ENCODE results near the gene TSPY8.
"Not testable (repeated sequence)": the region's sequence is repeated elsewhere in the genome, so short reads cannot be mapped to it uniquely, and the experiment has no call there.

The TSPY8 gene

DNA sequence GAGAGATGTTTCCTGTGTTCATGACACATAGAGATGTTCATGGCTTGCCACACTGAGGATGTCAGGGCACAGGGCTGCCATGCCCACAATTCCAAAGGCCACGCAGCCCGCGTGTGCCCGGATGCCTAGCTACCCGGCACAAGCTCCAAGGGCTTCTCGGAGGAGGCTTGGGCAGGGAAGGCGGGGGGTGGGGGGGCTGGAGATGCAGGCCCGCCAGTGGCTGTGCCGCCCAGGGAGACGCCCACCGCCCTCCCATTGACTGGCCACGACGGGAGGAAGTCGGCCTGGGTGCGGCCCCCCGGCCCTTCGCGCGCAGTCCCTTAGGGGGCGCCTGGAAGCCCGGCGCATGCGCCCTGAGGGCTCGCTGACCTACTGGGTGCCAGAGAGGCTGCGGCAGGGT lies at the start of gene TSPY8:
TSS of gene TSPY8 (plus strand) at position 301 of the 400 bp plus-strand sequence. CDS start at position 347, 46 bp downstream.
- not testable (repeated sequence) for DNase-seq (ENCODE audit: low read depth)

DNA sequence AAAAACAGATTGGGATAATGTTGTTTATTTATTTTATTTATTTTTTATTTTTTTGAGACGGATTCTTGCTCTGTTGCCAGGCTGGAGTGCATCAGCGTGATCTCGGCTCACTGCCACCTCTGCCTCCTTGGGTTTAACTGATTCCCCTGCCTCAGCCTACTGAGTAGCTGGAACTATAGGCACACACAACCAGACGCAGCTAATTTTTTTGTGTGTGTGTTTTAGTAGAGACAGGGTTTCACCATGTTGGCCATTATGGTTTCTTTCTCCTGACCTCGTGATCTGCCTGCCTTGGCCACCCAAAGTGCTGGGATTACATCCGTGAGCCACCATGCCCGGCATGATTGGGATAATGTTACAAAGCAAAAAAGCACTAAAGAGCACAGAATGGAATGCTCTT lies 36.6 kb upstream of the TSPY8 start:
- DNase-seq (ENCODE audit: low read depth) = no peak

DNA sequence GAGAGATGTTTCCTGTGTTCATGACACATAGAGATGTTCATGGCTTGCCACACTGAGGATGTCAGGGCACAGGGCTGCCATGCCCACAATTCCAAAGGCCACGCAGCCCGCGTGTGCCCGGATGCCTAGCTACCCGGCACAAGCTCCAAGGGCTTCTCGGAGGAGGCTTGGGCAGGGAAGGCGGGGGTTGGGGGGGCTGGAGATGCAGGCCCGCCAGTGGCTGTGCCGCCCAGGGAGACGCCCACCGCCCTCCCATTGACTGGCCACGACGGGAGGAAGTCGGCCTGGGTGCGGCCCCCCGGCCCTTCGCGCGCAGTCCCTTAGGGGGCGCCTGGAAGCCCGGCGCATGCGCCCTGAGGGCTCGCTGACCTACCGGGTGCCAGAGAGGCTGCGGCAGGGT lies 20.4 kb upstream of the TSPY8 start, which contains the start of gene TSPY4:
TSS of gene TSPY4 (plus strand) at position 301 of the 400 bp plus-strand sequence. CDS start at position 347, 46 bp downstream.
- DNase-seq (ENCODE audit: low read depth) = not testable (repeated sequence)

- not testable (repeated sequence) for DNase-seq (ENCODE audit: low read depth)
Observed at GRCh38 chrY:9396527-9396926, 38.9 kb downstream of the TSPY8 start.

GRCh38 chrY:9398121-9398520 lies 40.5 kb downstream of the TSPY8 start, which contains the start of gene TSPY3:
TSPY3 (plus strand) TSS chrY:9398421; CDS start chrY:9398467, 46 bp downstream.
- DNase-seq (ENCODE audit: low read depth) = not testable (repeated sequence)

Measured in GM04503 (cell line).